NCI-H526 treated with DMSO at 0.1 percent for 48 hours (cell line): ENCODE measurements around the gene PLXNA1.

Experiments
- DNase-seq: peaks from one replicate; lab custom pipeline; 2025; lab: John Stamatoyannopoulos, UW

Gene PLXNA1

GRCh38 chr3:126982471-126983175, at the start of gene PLXNA1:
TSS of gene PLXNA1 (plus strand) at chr3:126983115. CDS start at chr3:126988594, 5,479 bp downstream.
- DNase-seq, result peak; percentile 61

- no peak for DNase-seq
Observed at GRCh38 chr3:126934031-126934531, 48.8 kb upstream of the PLXNA1 start.

DNA sequence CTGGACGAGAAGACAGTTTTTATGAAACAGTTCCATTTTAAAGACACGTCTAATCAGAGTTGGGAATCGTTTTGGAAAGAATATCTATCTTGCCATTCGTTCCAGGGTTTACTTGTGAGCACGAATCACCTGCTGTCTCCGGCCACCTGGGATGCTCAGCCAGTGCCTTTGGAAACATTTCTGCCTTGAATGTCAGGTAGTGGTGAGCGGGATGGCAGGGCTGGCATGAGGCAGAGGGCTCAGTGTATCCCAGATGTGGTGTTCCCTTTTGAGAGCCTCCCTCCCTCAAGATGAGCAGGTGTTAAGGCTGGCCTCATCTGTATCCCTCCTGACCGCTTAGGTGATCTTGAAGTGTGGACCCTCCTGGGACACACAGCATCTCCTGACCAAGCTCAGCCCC, 47.9 kb upstream of the PLXNA1 start:
- DNase-seq, result no peak

DNA sequence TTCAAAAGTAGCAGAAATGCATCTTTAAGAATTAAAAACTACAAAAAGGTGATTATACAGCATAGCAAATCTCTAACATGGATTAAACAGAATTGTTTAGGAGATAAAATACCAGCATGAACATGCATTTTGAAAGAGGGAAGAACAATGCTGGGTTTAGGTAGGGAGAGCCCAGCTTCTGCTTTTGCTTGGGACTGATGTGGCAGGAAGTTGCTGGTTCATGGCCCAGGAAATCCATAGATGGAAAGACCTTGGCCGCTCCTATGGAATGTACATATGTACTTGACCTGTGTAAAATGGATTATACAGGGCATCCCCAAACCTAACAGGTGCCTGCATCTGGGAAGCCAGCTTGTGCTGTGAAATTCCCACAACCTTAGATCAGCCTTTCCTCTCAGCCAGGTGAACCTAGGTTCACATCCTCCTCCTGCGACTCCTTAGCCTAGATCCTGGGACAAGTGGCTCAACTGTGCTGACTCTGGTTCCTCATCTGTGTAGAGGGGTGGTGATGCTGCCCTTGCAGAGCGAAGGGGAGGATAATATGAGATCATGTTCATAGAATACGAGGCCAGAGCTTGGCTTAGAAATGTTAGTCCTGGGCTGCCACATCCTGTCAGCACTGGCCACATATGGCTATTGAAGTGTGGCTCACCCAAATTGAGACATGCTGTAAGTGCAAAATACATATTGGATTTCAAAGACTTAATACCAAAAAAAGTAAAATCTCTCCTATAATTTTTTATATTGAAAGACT, 47.0 kb upstream of the PLXNA1 start:
- no peak for DNase-seq

GRCh38 chr3:126936853-126937425, 46.0 kb upstream of the PLXNA1 start:
- no peak for DNase-seq

- DNase-seq, result no peak
Observed at GRCh38 chr3:126937533-126937932, 45.4 kb upstream of the PLXNA1 start.

DNA sequence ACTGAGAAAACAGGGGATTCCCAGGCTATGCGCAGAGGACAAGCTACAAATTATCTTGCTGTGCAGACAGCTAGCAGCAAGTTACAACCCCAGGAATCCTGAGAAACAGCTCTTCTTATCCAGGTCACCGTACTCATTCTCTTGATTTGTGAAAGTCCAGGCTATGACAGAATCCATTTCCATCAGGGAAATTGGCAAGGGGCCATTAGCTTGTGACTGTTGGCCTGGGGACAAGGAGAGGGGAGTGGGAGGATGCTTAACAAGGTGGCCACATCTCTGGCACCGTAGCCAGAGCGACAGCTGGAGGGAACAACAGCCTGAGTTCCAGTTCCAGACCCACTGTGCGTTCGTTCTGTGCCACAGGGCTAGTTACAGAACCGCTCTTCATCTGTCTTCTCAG, 44.9 kb upstream of the PLXNA1 start:
- no peak for DNase-seq

GRCh38 chr3:126938520-126939337, 44.2 kb upstream of the PLXNA1 start:
- no peak for DNase-seq

GRCh38 chr3:126939338-126939718, 43.6 kb upstream of the PLXNA1 start:
- no peak for DNase-seq

- no peak for DNase-seq
Observed at GRCh38 chr3:126939733-126940132, 43.2 kb upstream of the PLXNA1 start.

- no peak for DNase-seq
Observed at GRCh38 chr3:126941721-126942270, 41.1 kb upstream of the PLXNA1 start.

DNA sequence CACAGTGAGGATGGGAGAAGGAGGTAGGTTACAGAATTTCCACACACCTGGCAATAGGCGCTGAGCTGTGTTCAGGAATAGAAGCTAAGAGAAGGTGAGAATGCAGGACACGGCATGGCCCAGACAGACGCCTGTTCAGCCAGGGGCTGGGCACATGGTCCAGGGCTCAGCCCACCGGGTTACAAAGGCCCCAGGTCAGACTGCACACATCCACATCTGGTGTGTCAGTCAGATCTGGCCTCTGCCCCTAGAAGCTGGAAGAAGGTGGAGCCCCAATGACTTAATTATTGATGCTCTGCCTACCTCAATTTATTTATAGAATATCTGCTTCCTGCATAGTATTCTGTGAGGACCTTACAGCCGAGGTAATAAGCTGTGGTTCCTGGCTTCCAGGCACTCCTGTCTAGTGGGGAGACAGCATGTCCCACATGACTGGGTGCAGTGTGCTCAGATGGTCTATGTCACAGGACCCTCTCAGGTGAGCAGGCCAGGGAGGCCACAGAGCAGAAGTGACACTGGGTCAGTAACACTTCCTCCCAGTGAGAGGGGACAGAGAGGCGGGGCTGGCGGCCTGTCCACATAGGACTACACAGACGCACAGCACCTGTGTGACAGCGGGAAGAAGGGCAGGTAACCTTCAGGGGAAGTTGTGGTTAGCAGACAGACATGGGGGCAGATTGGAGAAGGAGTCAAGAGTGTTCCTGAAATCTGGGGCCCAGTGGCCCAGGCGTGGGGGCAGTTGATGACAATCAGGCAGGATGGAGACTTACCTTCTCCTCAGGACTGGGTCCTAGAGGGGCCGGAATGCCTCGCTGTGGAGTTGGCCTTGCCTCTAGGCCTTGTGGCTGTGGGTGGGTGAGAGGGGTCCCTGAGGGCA, 38.6 kb upstream of the PLXNA1 start:
- no peak for DNase-seq

DNA sequence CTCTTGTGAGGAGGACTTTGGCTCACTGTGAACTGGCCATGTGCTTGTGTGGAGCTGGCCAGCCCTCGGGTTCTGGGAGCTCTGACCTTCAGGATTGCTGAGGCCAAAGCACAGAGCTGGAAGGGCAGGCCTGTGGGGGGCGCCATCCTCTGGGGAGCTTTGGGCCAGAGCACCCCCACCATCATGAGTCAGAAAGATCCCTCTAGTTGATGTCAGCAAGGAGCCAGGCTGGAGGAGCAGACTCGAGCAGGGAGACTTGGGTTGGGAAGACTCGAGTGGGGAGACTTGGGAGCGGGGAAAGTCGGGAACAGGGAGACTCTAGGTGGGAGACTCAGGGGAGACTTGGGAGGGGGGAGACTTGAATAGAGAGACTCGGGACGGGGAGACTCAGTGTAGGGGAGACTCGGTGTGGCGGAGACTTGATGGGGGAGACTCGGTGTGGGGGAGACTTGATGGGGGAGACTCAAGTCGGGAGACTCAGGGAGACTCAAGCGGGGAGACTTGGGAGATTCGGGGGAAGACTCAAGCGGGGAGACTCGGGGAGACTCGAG, 37.7 kb upstream of the PLXNA1 start:
- DNase-seq, result no peak

GRCh38 chr3:126945891-126946290, 37.0 kb upstream of the PLXNA1 start:
- DNase-seq, result no peak

GRCh38 chr3:126946405-126946804, 36.5 kb upstream of the PLXNA1 start:
- DNase-seq, result no peak

DNA sequence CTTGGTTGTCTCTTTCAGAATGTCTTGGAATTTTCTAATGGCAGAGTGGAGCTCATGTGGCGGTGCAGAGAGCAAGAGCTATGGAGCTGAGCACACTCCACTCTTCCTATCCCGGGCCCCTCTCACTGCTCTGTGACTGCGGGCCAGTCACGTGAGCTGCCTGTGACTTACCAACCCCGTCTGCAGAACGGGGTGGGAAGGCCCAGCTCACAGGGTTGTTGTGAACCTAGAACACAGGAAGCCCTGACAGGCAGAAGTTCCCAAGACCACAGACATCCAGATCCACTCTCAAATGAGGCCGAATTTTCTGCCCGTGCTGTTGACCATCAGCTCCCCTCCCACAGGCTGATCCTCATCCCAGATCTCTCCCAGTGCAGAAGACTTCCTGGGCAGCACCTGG, 35.5 kb upstream of the PLXNA1 start:
- no peak for DNase-seq

DNA sequence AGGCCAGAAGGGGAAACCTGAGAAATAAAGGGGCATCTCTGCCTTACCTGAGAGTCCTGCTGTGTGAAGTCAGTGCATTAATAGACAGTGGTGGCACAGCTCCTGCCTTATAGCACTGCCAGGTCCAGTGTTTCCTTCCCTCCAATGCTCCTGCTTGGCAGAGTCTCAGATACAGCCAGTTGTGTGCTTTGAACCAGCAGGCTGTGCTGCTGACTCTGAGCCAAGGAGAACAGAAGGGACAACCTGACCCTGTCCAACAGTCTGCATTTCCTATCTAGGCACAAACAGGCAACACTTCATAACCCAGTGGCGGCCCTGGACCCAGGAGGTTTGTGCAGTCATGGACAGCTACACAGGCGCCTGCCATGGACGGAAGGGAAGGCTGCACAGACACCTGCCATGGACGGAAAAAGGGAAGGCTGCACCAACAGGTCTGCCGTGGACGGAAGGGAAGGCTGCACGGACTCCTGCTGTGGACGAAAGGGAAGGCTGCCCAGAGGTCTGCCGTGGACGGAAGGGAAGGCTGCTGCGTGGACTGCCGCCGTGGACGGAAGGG, 33.9 kb upstream of the PLXNA1 start:
- no peak for DNase-seq

- no peak for DNase-seq
Observed at GRCh38 chr3:126951561-126951960, 31.4 kb upstream of the PLXNA1 start.

GRCh38 chr3:126952261-126952982, 30.5 kb upstream of the PLXNA1 start:
- DNase-seq, result no peak
